ENCODE measurements around the gene DCAF6.

DNA sequence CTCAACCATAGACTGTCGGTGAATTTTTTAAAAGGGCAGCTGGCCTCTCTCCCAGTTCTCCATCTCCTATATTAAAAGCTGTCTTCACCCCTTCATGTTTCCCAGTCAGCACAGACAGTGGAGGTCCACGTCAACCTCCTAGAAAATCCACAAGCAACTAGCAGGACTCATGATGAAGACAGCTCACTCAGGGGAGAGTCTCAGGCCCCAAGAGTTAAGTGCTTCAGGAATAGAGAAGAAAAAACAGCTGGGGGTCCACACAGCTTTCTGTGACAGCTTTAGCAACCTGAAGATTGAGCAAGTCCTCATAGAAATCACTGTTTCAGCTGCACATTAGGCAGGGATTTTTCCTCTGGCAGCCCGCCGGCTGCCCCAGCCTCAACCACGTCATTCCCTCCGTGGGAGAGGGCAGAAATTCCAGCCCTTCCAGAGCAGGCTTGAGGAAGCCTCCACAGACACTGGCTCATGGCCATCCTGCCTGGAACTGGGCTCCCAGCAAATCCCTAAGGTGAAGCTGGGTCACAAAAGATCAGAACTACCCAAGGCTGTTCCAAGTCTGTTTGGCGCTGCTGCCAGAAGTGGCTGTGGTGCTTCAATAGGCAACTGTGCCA lies 185.0 kb downstream of the DCAF6 start:
- TF ChIP-seq POLR2A (IDR thresholded peaks at IDR 0.05), result no peak
- TF ChIP-seq, protein P1, sequence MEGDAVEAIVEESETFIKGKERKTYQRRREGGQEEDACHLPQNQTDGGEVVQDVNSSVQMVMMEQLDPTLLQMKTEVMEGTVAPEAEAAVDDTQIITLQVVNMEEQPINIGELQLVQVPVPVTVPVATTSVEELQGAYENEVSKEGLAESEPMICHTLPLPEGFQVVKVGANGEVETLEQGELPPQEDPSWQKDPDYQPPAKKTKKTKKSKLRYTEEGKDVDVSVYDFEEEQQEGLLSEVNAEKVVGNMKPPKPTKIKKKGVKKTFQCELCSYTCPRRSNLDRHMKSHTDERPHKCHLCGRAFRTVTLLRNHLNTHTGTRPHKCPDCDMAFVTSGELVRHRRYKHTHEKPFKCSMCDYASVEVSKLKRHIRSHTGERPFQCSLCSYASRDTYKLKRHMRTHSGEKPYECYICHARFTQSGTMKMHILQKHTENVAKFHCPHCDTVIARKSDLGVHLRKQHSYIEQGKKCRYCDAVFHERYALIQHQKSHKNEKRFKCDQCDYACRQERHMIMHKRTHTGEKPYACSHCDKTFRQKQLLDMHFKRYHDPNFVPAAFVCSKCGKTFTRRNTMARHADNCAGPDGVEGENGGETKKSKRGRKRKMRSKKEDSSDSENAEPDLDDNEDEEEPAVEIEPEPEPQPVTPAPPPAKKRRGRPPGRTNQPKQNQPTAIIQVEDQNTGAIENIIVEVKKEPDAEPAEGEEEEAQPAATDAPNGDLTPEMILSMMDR (IDR thresholded peaks at IDR 0.05), result no peak
